Peyer's patch (tissue), 4 donors: ENCODE measurements around the gene NPR1. TPM values are rescaled to one million over a fixed set of nuclear protein-coding genes. Genes with fewer than 3 reads are reported as not detected.

ENCODE experiments used
- DNase-seq, 3 donors: peaks; one replicate each; pipeline ENCODE4 v3.0.0-alpha.2; 2017 to 2019
- H3K27ac ChIP-seq, 4 donors: fragments of 200-600 bp; sonication (generic); one replicate each; pipeline ENCODE4 v1.5.1; 2016 to 2019
- H3K27me3 ChIP-seq, 2 donors: fragments of 200-600 bp; sonication (generic); one replicate each; pipeline ENCODE4 v1.5.1; 2019
- H3K36me3 ChIP-seq, 3 donors: fragments of 200-600 bp; sonication (generic); one replicate each; pipeline ENCODE4 v1.5.1; 2016 to 2019
- H3K4me1 ChIP-seq, 4 donors: fragments of 200-600 bp; sonication (generic); one replicate each; pipeline ENCODE4 v1.5.1; 2016 to 2019
- H3K4me3 ChIP-seq, 4 donors: fragments of 200-600 bp; sonication (generic); 1 replicate in 3 of 4; 2 replicates in 1 of 4; pipeline ENCODE4 v1.5.1; 2016 to 2019; ENCODE audit warnings: mild to moderate bottlenecking in 1 of 4
- H3K9me3 ChIP-seq, 4 donors: fragments of 200-600 bp; sonication (generic); one replicate each; pipeline ENCODE4 v1.5.1; 2016 to 2019; ENCODE audit warnings: mild to moderate bottlenecking in 1 of 4
- POLR2A ChIP-seq, 2 donors: fragments of 450-650 bp; IDR thresholded peaks; one replicate each; pipeline ENCODE4 v1.5.1; 2017; ENCODE audit warnings: antibody characterized with exemption in 2 of 2, mild to moderate bottlenecking in 2 of 2, moderate library complexity in 2 of 2
- total RNA-seq, 4 donors: library from RNA; depleted of rRNA; stranded (reverse); fragments of >200 nt; gene quantifications; one replicate each; pipeline ENCODE4 v1.1.0, GENCODE V29; 2016
- TF ChIP-seq, protein P1 (sequence below), 6 experiments: fragments of 450-650 bp in 4 of 6; fragments of 200-600 bp in 2 of 6; sonication (generic) in 1 of 6; IDR thresholded peaks; one replicate each; pipeline ENCODE4 v1.5.1; 2017 to 2019; ENCODE audit warnings: antibody characterized with exemption in 6 of 6, mild to moderate bottlenecking in 3 of 6, moderate library complexity in 1 of 6

Gene NPR1
- total RNA-seq, 4 donors from 2014 or later, result 5.0 to 17.3 (median 10.9) TPM

DNA sequence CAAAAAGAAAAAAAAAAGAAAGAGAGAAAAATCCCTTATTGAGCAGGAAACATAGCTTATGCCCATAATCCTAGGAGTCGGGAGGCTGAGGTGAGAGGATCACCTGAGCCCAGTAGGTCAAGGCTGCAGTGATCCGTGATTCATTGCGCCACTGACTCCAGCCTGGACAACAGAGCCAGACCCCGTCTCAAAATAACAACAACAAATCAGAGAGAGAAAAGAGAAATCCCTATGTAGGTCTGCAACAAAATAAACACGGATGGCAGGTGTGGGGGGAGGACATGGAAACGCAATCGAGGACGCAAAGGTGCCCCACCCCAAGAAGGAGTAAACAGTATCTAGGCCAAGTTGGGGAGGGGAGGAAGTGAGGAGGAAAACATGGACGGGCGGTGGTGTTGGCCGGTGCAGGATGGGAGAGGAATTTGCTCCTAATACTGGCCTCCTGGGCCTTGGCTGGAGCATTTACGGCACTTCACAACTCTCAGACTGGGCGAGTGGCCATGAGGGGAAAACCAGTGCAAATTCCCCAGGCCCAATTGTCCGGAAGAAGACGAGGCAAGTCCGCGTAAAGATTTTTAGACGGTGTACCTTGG lies 45.2 kb upstream of the NPR1 start:
- Histone ChIP-seq H3K27me3 (no peaks in the 10 kb centered on the region), H3K27ac (peak overlapping the region; percentile 96 to 99 (median 98)), H3K9me3 (no peaks in the 10 kb centered on the region), H3K4me1 (peaks cover 0 to 46% (median 9%) of the 10 kb centered on the region in 4 donors), H3K36me3 (peaks cover 0 to 26% (median 0%) of the 10 kb centered on the region in 3 donors), H3K4me3 (peak overlapping the region; percentile 63 to 80 (median 72))
- TF ChIP-seq POLR2A (IDR thresholded peaks at IDR 0.05), result no peak
- TF ChIP-seq, protein P1, sequence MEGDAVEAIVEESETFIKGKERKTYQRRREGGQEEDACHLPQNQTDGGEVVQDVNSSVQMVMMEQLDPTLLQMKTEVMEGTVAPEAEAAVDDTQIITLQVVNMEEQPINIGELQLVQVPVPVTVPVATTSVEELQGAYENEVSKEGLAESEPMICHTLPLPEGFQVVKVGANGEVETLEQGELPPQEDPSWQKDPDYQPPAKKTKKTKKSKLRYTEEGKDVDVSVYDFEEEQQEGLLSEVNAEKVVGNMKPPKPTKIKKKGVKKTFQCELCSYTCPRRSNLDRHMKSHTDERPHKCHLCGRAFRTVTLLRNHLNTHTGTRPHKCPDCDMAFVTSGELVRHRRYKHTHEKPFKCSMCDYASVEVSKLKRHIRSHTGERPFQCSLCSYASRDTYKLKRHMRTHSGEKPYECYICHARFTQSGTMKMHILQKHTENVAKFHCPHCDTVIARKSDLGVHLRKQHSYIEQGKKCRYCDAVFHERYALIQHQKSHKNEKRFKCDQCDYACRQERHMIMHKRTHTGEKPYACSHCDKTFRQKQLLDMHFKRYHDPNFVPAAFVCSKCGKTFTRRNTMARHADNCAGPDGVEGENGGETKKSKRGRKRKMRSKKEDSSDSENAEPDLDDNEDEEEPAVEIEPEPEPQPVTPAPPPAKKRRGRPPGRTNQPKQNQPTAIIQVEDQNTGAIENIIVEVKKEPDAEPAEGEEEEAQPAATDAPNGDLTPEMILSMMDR (IDR thresholded peaks at IDR 0.05), result no peak
- DNase-seq, result peak in 1 of 3 donors; percentile 20

DNA sequence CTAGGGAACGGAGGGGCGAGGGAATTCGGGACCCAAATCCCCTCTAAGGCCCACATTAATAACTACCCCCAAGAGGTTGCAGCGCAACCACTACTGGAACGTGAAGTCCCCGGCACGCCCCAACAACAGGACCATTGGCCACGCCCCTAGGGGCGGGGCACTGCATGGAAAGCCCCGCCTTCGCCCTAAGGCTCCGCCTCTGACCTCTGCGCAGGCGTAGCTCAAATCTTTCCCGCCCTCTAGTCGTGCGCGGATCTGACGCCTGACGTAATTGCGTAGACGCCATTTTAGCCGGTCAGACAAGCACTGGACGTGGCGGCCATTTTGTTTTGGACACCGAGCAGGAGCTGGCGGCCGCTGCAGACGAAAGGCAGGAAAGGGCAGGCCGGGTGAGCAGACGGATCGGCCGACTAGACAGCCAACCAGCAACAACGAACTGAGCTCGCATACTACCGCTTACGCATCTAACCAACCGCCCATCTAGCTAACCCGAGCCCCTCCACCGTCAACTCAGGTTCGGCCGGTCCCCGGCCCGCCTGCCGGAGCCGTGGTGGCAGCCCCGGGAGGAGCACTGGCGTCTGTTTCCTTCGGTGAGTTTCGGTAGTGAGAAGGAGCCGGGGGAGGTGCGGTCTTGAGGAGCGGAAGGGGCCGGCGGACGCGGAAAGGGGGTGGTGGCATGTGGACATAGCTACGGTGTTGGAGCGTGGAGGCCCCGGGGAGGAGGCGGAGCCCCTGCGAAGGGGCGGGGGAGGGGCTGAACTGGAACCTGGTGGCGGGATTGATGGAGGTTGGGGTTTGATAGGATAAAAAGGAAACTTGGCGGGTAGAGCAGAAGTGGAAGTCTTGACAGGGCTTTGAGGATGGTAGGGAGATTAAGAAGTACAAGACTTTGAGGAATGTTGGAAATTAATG lies 44.5 kb upstream of the NPR1 start, which contains the start of gene CHTOP:
CHTOP (plus strand) TSS at position 313 of the 912 bp plus-strand sequence. CDS start 2,523 bp downstream, outside the sequence.
- DNase-seq, result peak; percentile 99
- H3K27ac ChIP-seq, result peak within 1 kb of the TSS; percentile 96 to 99 (median 98)
- H3K4me3 ChIP-seq, result peak within 1 kb of the TSS; percentile 63 to 80 (median 72)
- peak; percentile 67 to 85 for TF ChIP-seq POLR2A (IDR thresholded peaks at IDR 0.05)
- TF ChIP-seq, protein P1 (IDR thresholded peaks at IDR 0.05), result peak in 3 of 6 experiments; percentile 9 to 38 (median 27)
- no peaks in the 10 kb centered on the region for H3K9me3 ChIP-seq
- H3K36me3 ChIP-seq, result peaks cover 0 to 33% (median 0%) of the 10 kb centered on the region in 3 donors
- H3K4me1 ChIP-seq, result peaks cover 0 to 46% (median 9%) of the 10 kb centered on the region in 4 donors
- no peaks in the 10 kb centered on the region for H3K27me3 ChIP-seq

DNA sequence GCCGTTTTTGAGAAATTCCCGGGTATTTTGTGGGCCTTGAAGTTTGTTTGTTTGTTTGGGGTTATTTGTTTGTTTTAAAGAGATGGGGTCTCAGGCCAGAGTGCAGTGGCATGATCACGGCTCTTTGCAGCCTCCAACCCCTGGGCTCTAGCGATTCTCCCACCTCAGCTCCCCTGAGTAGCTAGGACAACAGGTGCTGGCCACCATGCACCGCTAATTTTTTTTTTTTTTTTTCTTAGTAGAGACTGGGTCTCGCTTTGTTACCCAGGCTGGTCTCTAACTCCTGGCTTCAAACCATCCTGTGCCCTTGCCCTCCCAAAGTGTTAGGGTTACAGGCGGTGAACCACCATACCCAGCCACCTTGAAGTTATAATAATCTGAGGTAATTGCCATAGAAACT lies 42.6 kb upstream of the NPR1 start:
- TF ChIP-seq, protein P1 (IDR thresholded peaks at IDR 0.05), result no peak
- TF ChIP-seq POLR2A (IDR thresholded peaks at IDR 0.05), result no peak
- H3K9me3 ChIP-seq, result no peaks in the 10 kb centered on the region
- H3K4me1 ChIP-seq, result peaks cover 0 to 43% (median 9%) of the 10 kb centered on the region in 4 donors
- peak overlapping the region in 1 of 4 donors; percentile 76 for H3K4me3 ChIP-seq
- peak in 1 of 3 donors; percentile 18 for DNase-seq
- H3K36me3 ChIP-seq, result peaks cover 0 to 52% (median 0%) of the 10 kb centered on the region in 3 donors
- no peak overlapping the region for H3K27ac ChIP-seq
- H3K27me3 ChIP-seq, result no peaks in the 10 kb centered on the region

DNA sequence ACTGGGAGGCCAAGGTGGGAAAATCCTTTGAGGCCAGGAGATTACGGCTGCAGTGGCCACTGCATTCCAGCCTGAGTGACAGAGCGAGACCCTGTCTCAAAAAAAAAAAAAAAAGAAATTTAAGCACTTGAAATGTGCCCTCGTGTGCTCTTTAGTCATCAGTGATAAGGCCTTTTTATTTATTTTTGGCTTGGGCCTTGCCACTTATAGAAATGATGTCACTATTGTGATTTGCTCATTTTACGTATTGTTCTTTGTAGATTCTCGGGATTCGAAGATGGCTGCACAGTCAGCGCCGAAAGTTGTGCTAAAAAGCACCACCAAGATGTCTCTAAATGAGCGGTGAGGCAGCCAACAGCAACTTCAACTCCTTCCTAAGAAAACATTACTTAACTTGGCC lies 42.2 kb upstream of the NPR1 start:
- TF ChIP-seq, protein P1 (IDR thresholded peaks at IDR 0.05), result no peak
- no peak for TF ChIP-seq POLR2A (IDR thresholded peaks at IDR 0.05)
- peaks cover 0 to 56% (median 0%) of the 10 kb centered on the region in 3 donors for H3K36me3 ChIP-seq

DNA sequence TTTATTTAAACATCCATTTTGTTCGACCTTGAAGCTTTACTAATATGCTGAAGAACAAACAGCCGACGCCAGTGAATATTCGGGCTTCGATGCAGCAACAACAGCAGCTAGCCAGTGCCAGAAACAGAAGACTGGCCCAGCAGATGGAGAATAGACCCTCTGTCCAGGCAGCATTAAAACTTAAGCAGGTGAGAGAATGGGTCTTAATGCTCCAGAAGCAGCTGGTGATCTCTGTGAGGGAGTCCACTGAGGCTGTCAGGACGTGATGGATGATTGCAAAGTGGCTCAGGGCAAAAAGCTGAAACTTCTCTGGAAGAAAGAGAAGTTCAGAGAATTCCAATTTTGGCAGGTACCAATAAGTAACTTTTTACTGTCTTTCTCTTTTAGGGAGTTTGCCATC lies 40.2 kb upstream of the NPR1 start:
- H3K4me1 ChIP-seq, result peaks cover 0 to 27% (median 9%) of the 10 kb centered on the region in 4 donors
- peaks cover 0 to 76% (median 3%) of the 10 kb centered on the region in 3 donors for H3K36me3 ChIP-seq
- TF ChIP-seq, protein P1 (IDR thresholded peaks at IDR 0.05), result no peak
- TF ChIP-seq POLR2A (IDR thresholded peaks at IDR 0.05), result no peak
- H3K9me3 ChIP-seq, result no peaks in the 10 kb centered on the region
- peak in 1 of 3 donors; percentile 26 for DNase-seq
- H3K27me3 ChIP-seq, result no peaks in the 10 kb centered on the region
- H3K27ac ChIP-seq, result no peak overlapping the region
- H3K4me3 ChIP-seq, result no peak overlapping the region

More for the DNA sequence above, 42.2 kb upstream of the NPR1 start:
- Histone ChIP-seq H3K4me1 (peaks cover 0 to 39% (median 9%) of the 10 kb centered on the region in 4 donors), H3K4me3 (no peak overlapping the region), H3K27me3 (no peaks in the 10 kb centered on the region), H3K9me3 (no peaks in the 10 kb centered on the region), H3K27ac (no peak overlapping the region)
- DNase-seq, result no peak
